Natural killer cell (primary cell): Measurements from ENCODE around the gene SH3BP4. TPM values are rescaled to one million over a fixed set of nuclear protein-coding genes. Genes with fewer than 3 reads are reported as not detected.

ENCODE experiments used
- ATAC-seq, 3 donors: fragments of 150-1000 bp in 2 of 3; fragments of 200-7000 bp in 1 of 3; cut with Tn5 transposase; 1 replicate in 1 of 3; 2 replicates in 2 of 3; pipeline ENCODE4 v1.10.0; 2021; ENCODE audit warnings: mild to moderate bottlenecking in 2 of 3, moderate library complexity in 2 of 3
- DNase-seq, 2 donors: peaks; one replicate each; pipeline versions ENCODE4 v3.0.0 to v3.0.0-alpha.2; 2013 to 2021; ENCODE audit warnings: mixed read lengths in 1 of 2
- H3K27ac ChIP-seq: one replicate; pipeline ENCODE4 v1.5.1; 2013; ENCODE audit warnings: mild to moderate bottlenecking, low read length
- H3K27me3 ChIP-seq: one replicate; pipeline ENCODE4 v1.6.1; 2013; ENCODE audit warnings: low read length; ENCODE audit not compliant: control insufficient read depth, insufficient read depth
- H3K36me3 ChIP-seq: one replicate; pipeline ENCODE4 v1.6.1; 2013; ENCODE audit warnings: low read length; ENCODE audit not compliant: control insufficient read depth, insufficient read depth
- H3K4me1 ChIP-seq: one replicate; pipeline ENCODE4 v1.6.1; 2013; ENCODE audit warnings: low read length; ENCODE audit not compliant: control insufficient read depth, insufficient read depth
- H3K4me3 ChIP-seq: one replicate; pipeline ENCODE4 v1.5.1; 2013; ENCODE audit warnings: low read length
- H3K9me3 ChIP-seq: one replicate; pipeline ENCODE4 v1.6.1; 2013; ENCODE audit warnings: low read length; ENCODE audit not compliant: control insufficient read depth, insufficient read depth
- H3K27ac Mint-ChIP-seq, 2 donors: one replicate each; pipeline ENCODE4 v1.8.0; 2022; ENCODE audit warnings: mild to moderate bottlenecking in 2 of 2, mixed read lengths in 2 of 2, moderate library complexity in 1 of 2
- H3K27me3 Mint-ChIP-seq, 2 donors: one replicate each; pipeline ENCODE4 v1.8.0; 2022; ENCODE audit warnings: low read depth in 2 of 2, mixed read lengths in 2 of 2
- H3K36me3 Mint-ChIP-seq: one replicate; pipeline ENCODE4 v1.8.0; 2022; ENCODE audit warnings: mixed read lengths
- H3K4me1 Mint-ChIP-seq, 2 donors: one replicate each; pipeline ENCODE4 v1.8.0; 2022; ENCODE audit warnings: mixed read lengths in 2 of 2
- H3K4me3 Mint-ChIP-seq: one replicate; pipeline ENCODE4 v1.8.0; 2022; ENCODE audit warnings: mild to moderate bottlenecking, moderate library complexity, mixed read lengths
- H3K9me3 Mint-ChIP-seq, 2 donors: one replicate each; pipeline ENCODE4 v1.8.0; 2022; ENCODE audit warnings: mixed read lengths in 2 of 2
- CTCF ChIP-seq: fragments of 200-600 bp; IDR thresholded peaks from one replicate; pipeline ENCODE4 v1.8.0; 2022; ENCODE audit warnings: antibody characterized with exemption
- WGBS: methylation state at CpG from one replicate; pipeline ENCODE4 v1.1.7; 2013; ENCODE audit warnings: missing lambda C conversion rate; ENCODE audit not compliant: insufficient coverage; 5-methylcytosine and 5-hydroxymethylcytosine counted together
- intact Hi-C: fragments of 100-400 bp; cut with micrococcal nuclease; formaldehyde crosslinking; loops from one replicate; pipeline ENCODE4 v1.14.2; 2022
- total RNA-seq, 4 donors: library from RNA; stranded (reverse); fragments of 120-200 nt in 1 of 4; gene quantifications; one replicate each; pipeline versions ENCODE4 v1.2.3 to v1.2.4, GENCODE V29; 2013 to 2022

SH3BP4 gene
- total RNA-seq, 3 donors from 2014 or later (not counting 1 experiment from before 2014, with no cell fraction given), result 0.39 to 2.6 (median 1.0) TPM

GRCh38 chr2:234988491-234988890, 36.7 kb downstream of the SH3BP4 start:
- DNase-seq (no peak), ATAC-seq (no peak)
- 97% methylated on average over 14 of the region's 14 CpGs for WGBS
- peaks cover 2 to 11% of the 10 kb centered on the region in 2 donors for H3K27me3 Mint-ChIP-seq
- H3K4me3 ChIP-seq, result no peak overlapping the region
- intact Hi-C loops, result no loop called here
- no peak overlapping the region for H3K4me3 Mint-ChIP-seq
- H3K27me3 ChIP-seq, result no peaks in the 10 kb centered on the region
- no peaks in the 10 kb centered on the region for H3K9me3 Mint-ChIP-seq
- H3K4me1 ChIP-seq, result peaks cover 22% of the 10 kb centered on the region
- no peaks in the 10 kb centered on the region for H3K9me3 ChIP-seq
- TF ChIP-seq CTCF, result no peak
- no peaks in the 10 kb centered on the region for H3K36me3 ChIP-seq
- H3K4me1 Mint-ChIP-seq, result peaks cover 0 to 4% of the 10 kb centered on the region in 2 donors
- no peak overlapping the region for H3K27ac ChIP-seq
- no peaks in the 10 kb centered on the region for H3K36me3 Mint-ChIP-seq
- no peak overlapping the region for H3K27ac Mint-ChIP-seq

DNA sequence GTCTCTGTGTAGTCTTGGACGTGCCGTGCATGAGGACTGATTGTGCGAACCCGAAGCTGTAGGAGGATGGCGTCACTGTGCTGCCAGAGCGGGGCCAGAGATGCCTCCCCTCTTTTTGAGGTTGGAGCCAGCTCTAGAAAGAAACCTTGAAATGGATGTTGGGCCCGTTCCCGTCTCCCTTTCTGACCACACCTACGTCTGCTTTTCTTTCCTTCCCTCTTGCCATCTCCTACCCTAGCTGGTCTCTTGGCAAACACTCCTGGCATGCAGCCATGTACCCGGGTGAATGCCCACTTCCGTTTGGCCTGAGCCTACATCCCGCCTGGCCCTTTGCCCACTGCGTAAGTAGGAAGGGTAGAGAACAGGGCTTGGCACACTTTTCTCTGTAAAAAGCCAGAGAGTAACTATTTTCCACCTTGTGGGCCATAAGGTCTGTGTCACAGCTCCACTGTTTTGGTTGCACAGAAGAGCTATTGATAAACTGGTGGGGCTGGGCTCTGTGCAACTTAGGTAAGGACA, 37.4 kb downstream of the SH3BP4 start:
- no peaks in the 10 kb centered on the region for H3K27me3 ChIP-seq
- H3K4me3 ChIP-seq, result no peak overlapping the region
- H3K4me1 Mint-ChIP-seq, result peaks cover 0 to 4% of the 10 kb centered on the region in 2 donors
- intact Hi-C loops, result no loop called here
- H3K4me3 Mint-ChIP-seq, result no peak overlapping the region
- peaks cover 2 to 11% of the 10 kb centered on the region in 2 donors for H3K27me3 Mint-ChIP-seq
- H3K9me3 ChIP-seq, result no peaks in the 10 kb centered on the region
- H3K27ac Mint-ChIP-seq, result no peak overlapping the region
- H3K36me3 ChIP-seq, result no peaks in the 10 kb centered on the region
- H3K9me3 Mint-ChIP-seq, result no peaks in the 10 kb centered on the region
- H3K36me3 Mint-ChIP-seq, result no peaks in the 10 kb centered on the region
- peaks cover 25% of the 10 kb centered on the region for H3K4me1 ChIP-seq
- TF ChIP-seq CTCF, result no peak
- DNase-seq (no peak), ATAC-seq (no peak)
- 24% methylated on average over 13 of the region's 13 CpGs for WGBS
- H3K27ac ChIP-seq, result no peak overlapping the region

DNA sequence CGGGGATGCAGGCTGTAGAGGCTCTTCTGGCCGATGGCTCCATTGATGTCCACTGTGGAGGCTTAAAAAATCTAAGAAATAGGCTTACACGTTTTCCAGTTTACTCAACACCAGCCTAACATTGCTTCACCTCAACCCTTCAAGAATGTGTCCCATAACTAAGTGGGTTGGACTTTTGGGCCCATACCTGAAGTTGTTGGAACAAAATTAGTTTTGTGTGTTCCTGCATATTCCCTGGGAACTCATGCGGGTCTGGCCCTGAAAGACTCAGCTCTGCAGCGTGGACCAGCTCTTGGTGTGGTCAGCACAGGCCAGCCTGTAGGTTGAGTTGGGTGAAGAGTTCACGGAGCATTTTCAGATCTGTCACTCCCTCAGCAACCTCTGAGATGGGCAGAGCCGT, 38.5 kb downstream of the SH3BP4 start:
- Histone ChIP-seq H3K4me1 (peaks cover 33% of the 10 kb centered on the region), H3K36me3 (no peaks in the 10 kb centered on the region), H3K27ac (no peak overlapping the region), H3K27me3 (no peaks in the 10 kb centered on the region), H3K9me3 (no peaks in the 10 kb centered on the region), H3K4me3 (no peak overlapping the region)
- Mint-ChIP-seq H3K36me3 (no peaks in the 10 kb centered on the region), H3K27me3 (peaks cover 2 to 11% of the 10 kb centered on the region in 2 donors), H3K27ac (no peak overlapping the region), H3K9me3 (no peaks in the 10 kb centered on the region), H3K4me1 (peaks cover 0 to 4% of the 10 kb centered on the region in 2 donors), H3K4me3 (no peak overlapping the region)
- no peak for TF ChIP-seq CTCF
- no peak for DNase-seq
- no peak for ATAC-seq
- WGBS, result 66% methylated on average over 7 of the region's 7 CpGs
- intact Hi-C loops, result no loop called here

DNA sequence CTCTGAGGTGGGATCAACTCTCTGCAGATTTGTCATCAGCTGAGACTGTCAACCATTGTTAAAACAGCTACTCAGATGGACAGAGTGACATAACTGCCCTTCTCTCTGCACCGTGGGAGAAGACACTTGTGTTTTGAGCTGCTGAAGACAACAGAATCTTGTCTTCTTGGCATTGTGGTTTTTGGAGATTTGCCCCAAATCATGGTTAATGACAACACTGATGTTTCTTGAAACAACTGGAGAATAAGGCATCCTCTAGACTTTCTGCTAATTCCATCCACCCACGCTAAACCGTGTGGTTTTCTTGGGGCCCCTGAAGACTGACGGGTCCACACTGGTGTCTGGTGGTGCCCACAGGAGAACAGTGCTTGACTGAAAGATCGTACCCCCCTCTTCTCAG, 39.5 kb downstream of the SH3BP4 start:
- Histone ChIP-seq H3K4me3 (no peak overlapping the region), H3K4me1 (peaks cover 33% of the 10 kb centered on the region), H3K9me3 (no peaks in the 10 kb centered on the region), H3K27ac (no peak overlapping the region), H3K27me3 (no peaks in the 10 kb centered on the region), H3K36me3 (no peaks in the 10 kb centered on the region)
- no peak overlapping the region for H3K4me3 Mint-ChIP-seq
- TF ChIP-seq CTCF, result no peak
- DNase-seq, result no peak
- no peak overlapping the region for H3K27ac Mint-ChIP-seq
- H3K36me3 Mint-ChIP-seq, result no peaks in the 10 kb centered on the region
- no peak for ATAC-seq
- peaks cover 2 to 11% of the 10 kb centered on the region in 2 donors for H3K27me3 Mint-ChIP-seq
- 79% methylated on average over 5 of the region's 5 CpGs for WGBS
- H3K9me3 Mint-ChIP-seq, result no peaks in the 10 kb centered on the region
- intact Hi-C loops, result no loop called here
- H3K4me1 Mint-ChIP-seq, result peaks cover 0 to 4% of the 10 kb centered on the region in 2 donors
